ENCODE results near the gene DNAJC1.

The DNAJC1 gene

DNA sequence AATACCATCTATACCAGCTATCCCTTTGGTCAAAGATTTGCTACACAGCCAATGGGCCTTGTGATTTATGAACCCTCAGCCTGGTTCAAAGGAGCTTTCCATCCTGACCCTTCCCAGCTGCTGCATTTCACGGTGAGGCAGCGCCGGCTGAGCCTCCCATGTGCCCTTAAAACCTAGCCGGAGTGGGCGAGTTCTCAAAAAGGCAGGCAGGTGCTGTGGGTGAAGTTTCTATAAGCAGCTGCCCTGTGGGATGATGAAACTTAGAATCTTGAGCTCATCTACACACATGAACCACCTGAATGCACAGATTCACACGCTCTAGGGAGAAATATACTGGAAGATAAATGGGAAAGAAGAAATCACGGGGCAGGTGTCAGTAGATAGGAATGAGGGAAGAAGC is 244.8 kb downstream of the DNAJC1 start:
- no peak for DNase-seq (ENCODE audit: low spot score)

DNA sequence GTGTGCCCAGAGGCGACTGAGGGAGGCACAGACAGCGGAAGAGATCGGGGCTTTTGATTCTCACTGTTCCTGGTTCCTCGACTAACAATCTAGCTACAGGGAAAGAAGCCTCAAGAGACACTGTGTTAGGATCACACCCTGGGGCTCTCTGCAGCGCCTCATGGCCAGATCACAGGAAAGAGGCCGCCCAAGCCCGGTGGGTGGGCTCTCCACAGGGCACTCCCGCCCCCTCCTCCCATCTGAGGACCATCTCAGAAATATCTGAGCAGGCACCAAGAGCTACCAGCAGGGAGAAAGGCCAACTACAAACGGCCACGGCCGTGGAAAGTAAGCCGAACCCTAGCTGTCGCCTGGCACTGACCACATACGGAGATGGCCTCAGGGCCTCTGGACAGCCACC is 245.3 kb downstream of the DNAJC1 start:
- no peak for DNase-seq (ENCODE audit: low spot score)

DNA sequence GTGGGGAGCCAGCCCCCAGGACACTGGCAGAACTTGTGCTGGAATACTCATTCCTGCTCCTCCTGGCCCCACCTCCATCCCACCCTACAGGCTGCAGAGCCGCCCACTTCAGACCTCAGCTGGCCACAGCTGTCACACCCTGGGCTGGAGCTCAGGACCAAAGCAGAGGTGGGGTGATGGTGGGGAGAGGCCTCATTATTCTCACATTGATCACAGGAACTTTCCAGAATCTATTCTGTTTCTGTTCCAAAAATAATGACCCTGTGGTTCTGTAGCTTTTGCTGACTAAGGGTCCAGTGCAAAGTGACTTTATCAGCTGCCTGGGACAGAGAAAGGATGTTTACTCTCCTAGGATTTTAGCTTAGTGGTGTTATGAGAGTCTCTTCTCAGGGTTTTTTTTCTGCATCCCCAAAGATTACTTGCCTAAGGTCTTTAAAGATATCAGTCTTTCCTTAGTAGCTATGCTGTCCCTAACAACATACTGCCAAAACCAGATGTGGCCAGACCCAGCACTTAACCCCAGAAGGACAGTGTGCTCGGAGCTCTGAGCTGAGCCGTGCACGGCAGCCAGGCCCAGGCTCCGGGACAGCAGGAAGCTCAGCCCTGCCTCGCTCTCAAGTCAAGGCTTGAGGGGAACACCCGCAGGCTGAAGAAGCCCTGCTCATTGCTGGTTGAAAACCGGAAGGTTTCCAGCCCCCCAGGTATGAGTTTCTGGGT is 246.2 kb downstream of the DNAJC1 start:
- DNase-seq (ENCODE audit: low spot score): no peak

DNA sequence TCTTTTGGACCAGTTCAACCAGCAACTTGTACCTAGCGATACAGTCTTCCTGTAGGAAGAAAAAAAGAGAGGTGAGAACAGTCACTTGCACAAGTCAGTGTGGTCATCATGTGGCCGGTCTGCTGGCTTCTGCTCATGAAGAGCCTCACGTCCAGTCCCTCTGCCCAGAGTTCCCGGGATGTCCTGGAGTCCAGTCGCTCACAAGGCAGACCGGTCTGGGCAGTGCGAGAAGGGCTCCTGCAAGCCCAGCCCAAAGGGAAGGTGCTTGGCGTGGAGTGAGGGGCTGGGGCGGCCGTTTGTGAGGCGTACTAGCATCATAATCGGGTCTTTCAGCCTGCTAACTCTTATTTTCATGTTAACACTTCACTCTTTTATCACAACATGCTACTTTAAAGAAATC is 246.8 kb downstream of the DNAJC1 start:
- DNase-seq (ENCODE audit: low spot score): no peak

DNA sequence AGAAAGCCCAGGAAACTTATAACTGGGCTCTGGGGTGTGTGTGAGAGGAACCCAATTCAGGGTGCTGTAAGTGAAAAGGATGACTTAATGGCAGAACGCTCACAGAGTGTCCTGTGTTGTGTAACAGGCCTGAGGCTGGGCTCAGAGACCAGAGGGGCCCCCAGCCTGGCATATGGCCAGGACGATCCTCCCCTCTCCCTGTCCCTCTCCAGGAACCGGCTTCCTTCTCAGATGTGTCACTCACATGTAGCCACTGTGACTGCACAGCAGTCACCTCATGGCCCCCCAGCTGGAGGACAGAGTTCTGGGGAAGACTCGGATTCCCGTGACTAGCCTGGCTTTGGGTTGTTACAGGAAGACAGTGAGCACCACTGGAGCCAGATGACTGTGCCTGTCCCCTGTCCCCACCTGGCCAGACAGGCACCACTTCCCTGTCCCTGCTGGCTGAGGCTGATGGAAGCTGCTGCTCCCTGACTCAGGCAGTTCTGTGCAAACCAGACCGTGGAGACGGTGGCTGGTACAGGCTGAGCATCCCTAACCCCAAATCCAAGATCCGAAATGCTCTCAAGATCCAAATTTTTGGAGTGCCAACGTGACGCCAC is 249.0 kb downstream of the DNAJC1 start:
- DNase-seq (ENCODE audit: low spot score): no peak

DNA sequence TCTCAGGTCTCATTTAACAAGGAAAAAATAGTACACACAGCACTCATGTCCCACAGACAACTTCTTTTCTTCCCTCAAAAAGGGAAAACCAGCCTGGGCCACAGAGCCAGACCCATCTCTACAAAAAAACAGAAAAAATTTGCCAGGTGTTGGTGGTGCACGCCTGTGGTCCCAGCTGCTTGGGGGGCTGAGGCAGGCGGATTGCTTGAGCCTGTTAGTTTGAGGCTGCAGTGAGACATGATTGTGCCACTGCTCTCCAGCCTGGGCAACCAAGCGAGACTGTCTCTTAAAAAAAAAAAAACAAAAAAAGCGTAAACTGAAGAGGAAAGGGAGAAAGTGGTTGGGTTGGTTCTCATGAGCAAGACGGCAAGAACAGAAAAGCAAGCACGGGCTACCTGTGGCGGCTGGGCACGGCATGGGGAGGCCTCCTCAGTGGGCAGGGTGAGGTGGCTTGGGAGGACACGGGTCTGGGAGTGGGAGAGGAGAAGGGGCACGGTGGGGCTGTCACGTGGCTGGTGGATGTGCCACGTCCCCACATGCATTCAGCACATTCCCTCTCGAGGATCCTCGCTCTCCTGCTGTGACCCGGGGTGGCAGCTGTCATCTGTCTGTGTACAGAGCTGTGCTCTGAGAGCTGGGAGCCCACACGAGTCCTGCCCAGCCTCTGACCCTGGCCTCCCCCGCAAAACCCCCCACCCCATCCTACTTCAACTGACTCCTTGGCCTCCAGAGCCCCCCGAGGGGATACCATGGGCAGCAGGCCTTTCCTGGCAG is 249.8 kb downstream of the DNAJC1 start:
- no peak for DNase-seq (ENCODE audit: low spot score)

DNA sequence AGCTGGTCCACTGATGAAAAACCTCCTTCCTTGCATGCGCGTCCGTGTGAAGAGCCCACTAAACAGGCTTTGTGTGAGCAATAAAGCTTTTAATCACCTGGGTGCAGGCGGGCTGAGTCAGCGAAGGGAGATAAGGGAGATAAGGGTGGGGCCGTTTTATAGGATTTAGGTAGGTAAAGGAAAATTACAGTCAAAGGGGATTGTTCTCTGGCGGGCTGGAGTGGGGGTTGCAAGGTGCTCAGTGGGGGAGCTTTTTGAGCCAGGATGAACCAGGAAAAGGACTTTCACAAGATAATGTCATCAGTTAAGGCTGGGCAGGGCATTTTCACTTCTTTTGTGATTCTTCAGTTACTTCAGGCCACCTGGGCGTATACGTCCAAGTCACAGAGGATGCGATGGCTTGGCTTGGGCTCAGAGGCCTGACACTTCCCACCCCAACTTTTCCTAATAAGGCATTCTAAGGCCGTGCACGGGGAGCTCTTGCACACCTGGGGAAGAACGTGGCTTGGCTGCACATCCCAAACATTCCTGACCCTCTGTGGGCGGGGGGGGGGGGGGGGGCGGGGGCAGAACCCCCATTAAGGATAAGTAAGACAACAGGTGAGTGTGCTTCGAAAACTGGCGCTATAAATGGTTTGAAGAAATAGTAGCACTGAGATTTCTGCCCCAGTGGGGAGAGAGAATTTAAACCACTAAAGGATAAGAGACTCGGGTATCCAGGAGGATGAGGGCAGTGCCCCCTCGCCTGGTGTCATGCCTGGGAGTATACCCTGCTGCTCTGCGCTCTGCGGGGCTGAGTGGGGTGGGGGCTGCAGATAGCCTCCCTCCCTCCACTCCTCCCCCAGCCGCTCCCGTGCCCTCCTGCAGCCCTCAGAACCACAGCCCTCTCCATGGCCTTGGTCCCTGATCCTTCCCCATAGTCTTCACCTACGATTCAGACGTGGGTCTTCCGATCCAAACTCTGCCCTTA is 251.9 kb downstream of the DNAJC1 start:
- DNase-seq (ENCODE audit: low spot score): no peak

DNA sequence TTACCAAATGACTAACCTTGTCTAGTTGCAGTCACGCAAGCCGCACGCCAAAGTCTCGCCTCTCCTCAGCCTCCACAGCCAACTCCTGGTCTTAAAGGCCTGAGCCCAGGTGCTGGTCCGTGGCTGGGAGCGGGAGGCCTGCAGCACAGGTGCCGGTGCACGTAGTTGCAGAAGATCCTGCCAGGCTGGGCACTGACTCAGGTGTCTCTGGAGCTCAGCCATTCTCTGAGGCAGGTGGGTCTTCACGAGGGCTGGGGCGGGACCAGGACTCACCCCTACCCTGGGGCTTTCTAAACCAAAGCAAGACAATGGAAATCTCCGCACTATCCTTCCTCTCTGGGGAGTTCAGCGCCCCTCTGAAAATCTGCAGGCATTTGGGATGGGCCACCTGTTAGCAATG is 253.1 kb downstream of the DNAJC1 start:
- DNase-seq (ENCODE audit: low spot score): no peak

DNA sequence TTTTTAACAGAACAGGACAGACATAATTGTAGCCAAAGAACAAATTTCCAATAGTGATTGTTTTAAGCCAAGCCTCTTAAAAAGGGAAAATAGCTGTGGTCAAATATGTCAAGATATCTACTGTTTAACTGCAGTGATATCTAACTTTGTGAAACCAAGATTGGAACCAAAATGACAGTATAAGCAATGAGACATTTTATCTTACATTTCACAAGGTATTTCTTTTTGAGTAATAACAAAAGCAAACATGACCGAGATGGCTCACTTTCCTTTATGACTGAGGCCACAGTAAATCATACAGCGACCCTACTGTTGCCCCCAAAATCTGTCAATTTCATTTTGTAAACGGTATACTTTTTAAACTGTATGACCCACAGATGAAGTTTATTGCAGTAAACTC is 253.7 kb downstream of the DNAJC1 start:
- no peak for DNase-seq (ENCODE audit: low spot score)

DNA sequence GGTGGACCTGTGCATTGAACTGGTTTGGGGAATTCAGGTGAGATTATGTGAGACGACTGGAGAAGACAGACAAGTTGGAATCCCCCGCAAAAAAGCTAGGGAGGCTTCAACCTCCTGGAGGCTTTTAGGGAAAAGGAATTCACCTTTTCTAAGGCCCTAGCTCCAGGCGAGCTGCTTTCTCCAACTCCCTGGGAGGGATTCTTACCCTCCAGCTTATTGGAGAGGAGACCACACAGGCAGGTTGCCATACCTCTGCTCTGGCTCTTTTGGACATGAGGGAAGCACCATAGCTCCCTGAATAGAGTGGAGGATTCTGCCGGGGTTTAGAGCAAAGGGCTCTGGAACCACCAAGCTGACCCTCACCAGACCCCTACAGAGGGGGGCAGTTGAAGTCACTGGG is 255.7 kb downstream of the DNAJC1 start:
- no peak for DNase-seq (ENCODE audit: low spot score)

DNA sequence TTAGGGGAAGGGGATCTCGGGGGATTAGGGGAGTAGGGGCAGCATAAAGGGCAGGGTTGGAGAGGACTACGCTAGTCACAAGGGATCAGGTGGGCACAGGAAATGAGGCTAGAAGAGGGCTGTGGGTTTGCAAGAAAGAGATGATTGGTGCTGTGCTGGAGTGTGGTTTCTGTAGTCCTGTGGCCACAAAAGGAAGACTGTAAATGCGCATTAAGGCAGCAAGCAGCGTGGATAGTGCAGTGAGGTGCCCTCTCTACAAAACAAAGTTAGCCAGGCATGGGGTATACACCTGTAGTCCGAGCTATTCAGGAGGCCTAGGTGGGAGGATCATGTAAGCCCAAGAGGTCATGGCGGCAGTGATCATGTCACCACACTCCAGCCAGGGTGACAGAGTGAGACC is 257.4 kb downstream of the DNAJC1 start:
- DNase-seq (ENCODE audit: low spot score): no peak

DNA sequence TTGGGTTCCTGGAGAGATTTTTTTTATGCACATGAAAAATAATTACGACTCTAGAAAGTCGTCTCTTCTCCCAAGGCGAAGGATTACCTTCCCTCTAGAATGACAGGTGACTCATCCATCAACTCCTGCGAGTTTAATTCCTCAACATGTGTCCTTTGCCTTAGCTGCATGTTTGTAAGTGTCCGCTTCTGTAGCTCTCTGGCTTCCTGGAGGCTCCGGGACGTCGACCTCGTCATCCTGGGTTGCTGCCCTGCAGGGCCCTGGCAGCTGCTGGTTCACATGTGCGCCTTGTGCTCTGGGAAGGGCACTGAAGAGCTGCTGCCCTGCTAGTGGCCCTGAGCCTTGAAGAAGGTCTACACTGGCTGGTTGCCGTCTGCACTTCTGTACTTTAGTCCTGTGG is 259.3 kb downstream of the DNAJC1 start:
- no peak for DNase-seq (ENCODE audit: low spot score)

DNA sequence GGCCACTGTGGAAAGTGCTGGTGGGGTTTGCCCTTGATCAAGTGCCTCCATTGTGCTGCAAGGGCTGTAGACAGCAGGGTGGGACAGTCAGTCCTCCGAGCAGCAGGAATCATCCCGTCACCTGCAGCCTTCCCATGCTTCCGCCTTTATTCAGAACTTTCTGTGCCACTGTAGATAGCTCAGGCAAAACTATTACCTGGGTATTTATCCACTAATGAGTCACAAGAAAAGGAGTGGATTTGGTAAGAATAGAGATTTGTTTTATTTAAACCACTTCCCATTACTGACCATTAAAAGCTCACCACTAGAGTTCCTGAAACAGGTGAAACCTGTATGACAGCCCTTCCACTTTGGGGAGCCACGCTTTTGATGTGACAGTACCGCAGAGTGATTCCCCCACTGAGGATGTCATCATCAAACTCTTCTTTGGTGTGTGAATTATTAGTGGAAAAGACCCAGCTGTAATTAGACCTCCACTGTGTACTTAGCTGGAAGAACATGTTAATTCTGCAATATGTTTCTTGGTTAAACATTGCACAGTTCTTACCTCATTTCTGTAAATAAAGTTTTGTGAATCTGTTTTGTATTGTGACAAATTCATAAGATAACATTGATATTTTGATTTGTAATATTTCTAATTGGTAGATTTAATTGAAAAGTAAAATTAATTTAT is 260.7 kb downstream of the DNAJC1 start:
- DNase-seq (ENCODE audit: low spot score): no peak

DNA sequence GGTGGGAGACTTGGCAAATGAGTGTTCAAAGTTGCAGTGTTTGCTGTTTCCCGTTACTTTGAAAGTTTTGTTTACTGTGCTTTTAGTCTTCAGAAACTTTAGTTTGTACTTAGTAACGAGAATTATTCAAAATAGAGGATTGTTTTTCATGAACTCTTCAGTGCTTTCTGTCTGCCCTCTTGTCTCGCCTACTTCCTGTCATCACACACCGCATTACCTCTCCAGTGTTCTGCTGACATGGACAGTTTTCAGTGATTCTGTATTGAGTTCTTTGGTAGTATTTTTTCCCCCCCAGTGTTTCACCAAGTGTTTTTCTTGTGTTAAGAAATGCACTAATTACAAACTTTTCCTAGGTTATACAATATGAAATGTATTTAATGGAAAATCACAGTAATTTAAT is 262.5 kb downstream of the DNAJC1 start:
- DNase-seq (ENCODE audit: low spot score): no peak

DNA sequence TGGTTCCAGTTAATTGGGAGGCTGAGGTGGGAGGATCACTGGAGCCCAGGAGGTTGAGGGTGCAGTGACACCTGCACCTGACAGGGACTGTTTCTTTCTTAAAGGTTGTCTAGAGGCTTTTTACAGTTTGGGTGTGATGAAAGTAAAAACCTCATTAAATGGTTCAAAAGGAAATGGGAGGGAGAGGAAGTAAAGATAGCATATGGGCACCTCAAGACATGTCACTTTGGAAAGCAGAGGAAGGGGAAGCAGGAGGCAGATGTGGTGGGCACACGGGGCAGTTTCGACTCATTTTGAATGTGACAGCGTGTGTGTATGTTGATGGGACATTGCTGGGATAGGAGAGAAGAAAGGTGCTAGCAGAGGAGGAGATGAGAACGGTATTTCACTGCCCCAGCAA is 266.4 kb downstream of the DNAJC1 start:
- DNase-seq (ENCODE audit: low spot score): no peak

DNA sequence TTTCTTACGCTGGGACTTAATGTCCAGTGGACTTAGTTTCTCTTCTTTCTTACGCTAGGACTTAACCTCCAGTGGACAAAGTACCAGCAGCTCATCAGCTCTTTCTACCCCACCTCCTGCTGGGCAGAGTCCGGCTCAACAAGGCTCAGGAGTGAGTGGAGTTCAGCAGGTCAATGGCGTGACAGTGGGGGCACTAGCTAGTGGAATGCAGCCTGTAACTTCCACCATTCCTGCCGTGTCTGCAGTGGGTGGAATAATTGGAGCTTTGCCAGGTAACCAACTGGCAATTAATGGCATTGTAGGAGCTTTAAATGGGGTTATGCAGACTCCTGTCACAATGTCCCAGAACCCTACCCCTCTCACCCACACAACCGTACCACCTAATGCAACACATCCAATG is 269.8 kb downstream of the DNAJC1 start:
- no peak for DNase-seq (ENCODE audit: low spot score)

DNA sequence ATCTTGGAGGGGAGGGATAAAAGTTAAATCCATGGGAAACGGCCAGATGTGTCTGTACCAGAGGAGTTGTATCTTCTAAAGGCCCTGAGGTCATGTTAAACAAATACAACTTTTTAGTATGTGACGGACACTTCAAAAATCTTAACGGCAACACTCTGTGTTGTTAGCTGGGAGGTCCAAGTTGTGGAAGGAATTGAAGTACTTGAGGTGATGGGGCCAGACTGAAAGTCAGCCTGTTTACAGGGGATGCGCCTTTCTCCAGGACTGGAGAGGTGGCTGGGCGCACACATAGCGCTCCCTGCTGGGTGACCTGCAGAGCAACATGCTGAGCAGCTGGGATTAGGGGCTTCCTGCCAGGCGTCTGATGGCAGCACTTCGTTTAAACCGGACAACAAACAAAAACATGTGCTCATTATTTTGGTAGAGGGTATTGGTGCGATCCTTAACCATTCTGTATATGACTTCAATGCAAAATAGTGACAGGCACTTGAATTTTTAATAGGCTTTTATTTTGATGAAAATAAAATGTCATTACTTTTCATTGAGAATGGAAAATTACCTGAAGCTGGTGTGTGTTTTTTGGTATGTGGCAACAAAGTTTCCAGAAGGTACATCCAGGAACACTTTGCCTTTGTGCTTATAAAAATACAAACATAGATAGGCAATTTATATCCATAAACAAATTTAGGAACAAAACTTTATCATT is 271.3 kb downstream of the DNAJC1 start:
- peak; percentile 69 for DNase-seq (ENCODE audit: low spot score)

DNA sequence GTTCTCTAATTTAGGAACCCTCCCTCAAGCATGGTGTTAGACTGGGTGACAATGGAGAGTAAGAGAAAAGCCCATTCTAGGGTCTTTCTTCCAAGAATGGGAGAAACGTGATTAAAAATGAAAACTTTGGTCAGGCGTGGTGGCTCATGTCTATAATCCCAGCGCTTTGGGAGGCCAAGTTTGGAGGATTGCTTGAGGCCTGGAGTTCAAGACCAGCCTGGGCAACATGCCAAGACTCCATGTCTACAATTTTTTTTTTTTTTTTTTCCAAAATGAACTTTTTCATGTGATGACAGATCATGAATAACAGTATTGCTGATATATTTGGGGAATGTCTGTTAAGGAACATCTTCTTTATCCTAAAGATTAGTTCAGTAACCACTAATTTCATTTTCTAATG is 274.9 kb downstream of the DNAJC1 start:
- DNase-seq (ENCODE audit: low spot score): no peak

DNA sequence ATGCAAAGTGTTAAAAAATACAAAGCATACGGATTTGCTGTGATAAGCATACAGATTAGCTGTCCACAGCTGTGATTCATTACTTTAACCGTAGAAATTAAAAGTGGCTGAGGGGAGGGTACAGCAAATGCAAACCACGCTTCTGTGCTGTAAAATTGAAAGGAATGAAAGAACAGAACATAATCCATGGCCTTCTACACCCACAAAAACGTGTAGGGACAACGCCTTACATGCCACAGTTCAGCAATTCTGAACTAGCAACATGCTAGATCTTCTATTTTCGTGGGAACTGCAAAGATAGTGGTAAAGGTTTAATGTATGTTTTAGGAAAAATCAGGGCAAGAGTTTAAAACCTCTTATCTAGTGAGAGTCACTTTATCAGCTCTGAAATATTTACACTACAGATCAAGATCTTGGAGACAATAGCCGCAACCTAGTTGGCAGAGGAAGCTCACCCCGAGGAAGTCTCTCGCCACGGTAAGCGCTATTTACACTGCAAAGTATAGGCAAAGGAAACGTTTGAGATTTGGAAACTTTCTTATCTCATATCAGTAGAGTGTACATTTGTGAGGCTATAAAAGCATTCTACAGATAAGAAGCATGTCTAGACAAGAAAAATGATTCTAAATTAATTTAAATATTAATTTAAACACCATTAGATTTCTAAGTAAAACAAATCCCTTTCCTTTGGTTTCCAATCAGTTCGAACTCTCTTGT is 275.9 kb downstream of the DNAJC1 start:
- no peak for DNase-seq (ENCODE audit: low spot score)

DNA sequence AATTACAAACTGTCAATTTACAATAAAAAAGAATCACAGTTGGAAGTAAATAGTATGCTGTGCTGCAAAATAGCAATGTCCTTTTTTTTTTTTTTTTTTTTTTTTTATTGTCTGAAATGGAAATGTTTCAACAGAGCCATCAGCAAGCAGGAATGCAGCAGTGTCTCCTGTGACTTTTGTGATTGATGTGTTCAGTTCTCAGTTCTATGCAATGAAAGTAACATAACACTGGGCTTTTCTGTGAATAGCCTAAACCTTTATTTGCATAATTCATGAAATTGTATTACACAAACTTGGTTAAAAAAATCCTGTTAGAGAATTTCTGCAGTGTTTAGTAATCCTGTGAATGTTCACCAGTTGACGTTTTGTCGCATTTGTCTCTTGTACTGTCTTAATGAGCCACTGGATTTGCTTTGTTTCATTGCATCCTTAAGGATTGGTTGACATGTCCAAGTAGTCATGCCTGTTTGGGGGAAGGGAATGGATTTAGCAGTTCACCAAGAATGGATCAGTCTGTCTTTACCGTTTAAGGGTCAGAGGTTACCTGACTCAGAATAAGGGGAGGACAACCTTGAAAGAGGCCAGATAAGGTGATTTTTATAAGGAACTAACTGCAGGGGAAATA is 276.8 kb downstream of the DNAJC1 start:
- DNase-seq (ENCODE audit: low spot score): no peak
